Activated CD8-positive, alpha-beta T cell treated with anti-CD3 and anti-CD28 coated beads for 36 hours (primary cell): ENCODE measurements around the gene BLOC1S4. TPM values are rescaled to one million over a fixed set of nuclear protein-coding genes. Genes with fewer than 3 reads are reported as not detected.
A peak's percentile ranks its signal among the peaks of the same experiment; 100 is the strongest.

Experiments used
- ATAC-seq: fragments of 200-7000 bp; cut with Tn5 transposase; one replicate; pipeline ENCODE4 v1.10.0; 2021; ENCODE audit warnings: mild to moderate bottlenecking, moderate library complexity
- CTCF ChIA-PET: fragments of 350-600 bp; sonication (Branson Sonifier 250); formaldehyde crosslinking; loops from one replicate; lab custom pipeline; 2021; ENCODE audit warnings: antibody characterized with exemption; lab: Charles Lee
- POLR2A ChIA-PET: fragments of 350-600 bp; sonication (Branson Sonifier 250); formaldehyde crosslinking; loops from one replicate; lab custom pipeline; 2021; ENCODE audit warnings: antibody characterized with exemption; lab: Charles Lee
- DNase-seq: peaks from one replicate; pipeline ENCODE4 v3.0.0-alpha.2; 2020
- H3K27ac Mint-ChIP-seq: one replicate; pipeline ENCODE4 v1.8.0; 2021; ENCODE audit warnings: mild to moderate bottlenecking, mixed read lengths
- H3K27me3 Mint-ChIP-seq: one replicate; pipeline ENCODE4 v1.8.0; 2021; ENCODE audit warnings: mixed read lengths
- H3K36me3 Mint-ChIP-seq: one replicate; pipeline ENCODE4 v1.8.0; 2021; ENCODE audit warnings: low read depth, mixed read lengths
- H3K4me1 Mint-ChIP-seq: one replicate; pipeline ENCODE4 v1.8.0; 2021; ENCODE audit warnings: low read depth, mixed read lengths
- H3K4me3 Mint-ChIP-seq: one replicate; pipeline ENCODE4 v1.8.0; 2021; ENCODE audit warnings: mild to moderate bottlenecking, moderate library complexity, mixed read lengths
- H3K9me3 Mint-ChIP-seq: one replicate; pipeline ENCODE4 v1.8.0; 2021; ENCODE audit warnings: mixed read lengths
- intact Hi-C: fragments of 100-400 bp; cut with micrococcal nuclease; formaldehyde crosslinking; loops from one replicate; pipeline ENCODE4 v1.10.0; 2022
- total RNA-seq, 2 experiments: library from RNA; stranded (reverse); gene quantifications; one replicate each; pipeline ENCODE4 v1.2.3, GENCODE V29; 2021
- TF ChIP-seq, protein P1 (sequence below): fragments of 200-600 bp; IDR thresholded peaks from one replicate; pipeline ENCODE4 v1.8.0; 2022; ENCODE audit warnings: antibody characterized with exemption, mild to moderate bottlenecking

The BLOC1S4 gene
- total RNA-seq, 2 experiments from 2014 or later, result 19.1 to 21.8 TPM

- ChIA-PET CTCF (interaction anchor here (0.7 to 6.3 kb wide), 20 partner anchors 9 to 200 kb away, joined by 3 to 102 read pairs (median 7); partner anchors contain the start of genes BLOC1S4, MAN2B2, MRFAP1 and MRFAP1L1), POLR2A (interaction anchor here (0.6 to 6.0 kb wide), 38 partner anchors 8 to 1265 kb away, joined by 3 to 75 read pairs (median 4); partner anchors contain the start of genes BLOC1S4, KIAA0232, MRFAP1 and MRFAP1L1)
- peak overlapping the region; percentile 99 for H3K27ac Mint-ChIP-seq
- H3K9me3 Mint-ChIP-seq, result no peaks in the 10 kb centered on the region
- peak overlapping the region; percentile 90 for H3K4me3 Mint-ChIP-seq
- H3K36me3 Mint-ChIP-seq, result peaks cover 44% of the 10 kb centered on the region
- H3K4me1 Mint-ChIP-seq, result peaks cover 42% of the 10 kb centered on the region
- TF ChIP-seq, protein P1, sequence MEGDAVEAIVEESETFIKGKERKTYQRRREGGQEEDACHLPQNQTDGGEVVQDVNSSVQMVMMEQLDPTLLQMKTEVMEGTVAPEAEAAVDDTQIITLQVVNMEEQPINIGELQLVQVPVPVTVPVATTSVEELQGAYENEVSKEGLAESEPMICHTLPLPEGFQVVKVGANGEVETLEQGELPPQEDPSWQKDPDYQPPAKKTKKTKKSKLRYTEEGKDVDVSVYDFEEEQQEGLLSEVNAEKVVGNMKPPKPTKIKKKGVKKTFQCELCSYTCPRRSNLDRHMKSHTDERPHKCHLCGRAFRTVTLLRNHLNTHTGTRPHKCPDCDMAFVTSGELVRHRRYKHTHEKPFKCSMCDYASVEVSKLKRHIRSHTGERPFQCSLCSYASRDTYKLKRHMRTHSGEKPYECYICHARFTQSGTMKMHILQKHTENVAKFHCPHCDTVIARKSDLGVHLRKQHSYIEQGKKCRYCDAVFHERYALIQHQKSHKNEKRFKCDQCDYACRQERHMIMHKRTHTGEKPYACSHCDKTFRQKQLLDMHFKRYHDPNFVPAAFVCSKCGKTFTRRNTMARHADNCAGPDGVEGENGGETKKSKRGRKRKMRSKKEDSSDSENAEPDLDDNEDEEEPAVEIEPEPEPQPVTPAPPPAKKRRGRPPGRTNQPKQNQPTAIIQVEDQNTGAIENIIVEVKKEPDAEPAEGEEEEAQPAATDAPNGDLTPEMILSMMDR, result no peak
- ATAC-seq (peak; percentile 81), DNase-seq (peak; percentile 95)
- intact Hi-C loops, result loop anchor here (2.0 to 5.0 kb wide), 2 partner anchors 17 to 33 kb away; partner anchors contain the start of gene MRFAP1L1
- no peaks in the 10 kb centered on the region for H3K27me3 Mint-ChIP-seq
Observed at GRCh38 chr4:6673660-6674499, 42.1 kb upstream of the BLOC1S4 start.

GRCh38 chr4:6674500-6675149 lies 41.3 kb upstream of the BLOC1S4 start:
- CTCF ChIA-PET, result interaction anchor here (0.6 to 6.3 kb wide), 21 partner anchors 8 to 394 kb away, joined by 3 to 102 read pairs (median 7); partner anchors contain the start of genes BLOC1S4, MAN2B2, MRFAP1 and MRFAP1L1
- Mint-ChIP-seq H3K4me1 (peaks cover 46% of the 10 kb centered on the region), H3K9me3 (peaks cover 3% of the 10 kb centered on the region), H3K36me3 (peaks cover 51% of the 10 kb centered on the region), H3K27ac (peak overlapping the region; percentile 99), H3K4me3 (peak overlapping the region; percentile 90), H3K27me3 (no peaks in the 10 kb centered on the region)
- DNase-seq (peak; percentile 84), ATAC-seq (peak; percentile 53)
- TF ChIP-seq, protein P1, result peak; percentile 77
- POLR2A ChIA-PET, result interaction anchor here (0.6 to 6.0 kb wide), 25 partner anchors 9 to 1264 kb away, joined by 3 to 75 read pairs (median 5); partner anchors contain the start of genes BLOC1S4, KIAA0232, MRFAP1 and MRFAP1L1
- intact Hi-C loops, result loop anchor here (2.0 to 5.0 kb wide), 3 partner anchors 16 to 43 kb away; partner anchors contain the start of genes BLOC1S4 and MRFAP1L1

- TF ChIP-seq, protein P1, result no peak
- Mint-ChIP-seq H3K9me3 (peaks cover 4% of the 10 kb centered on the region), H3K36me3 (peaks cover 71% of the 10 kb centered on the region), H3K4me3 (peak overlapping the region; percentile 90), H3K27me3 (no peaks in the 10 kb centered on the region), H3K27ac (peak overlapping the region; percentile 99), H3K4me1 (peaks cover 53% of the 10 kb centered on the region)
- intact Hi-C loops, result loop anchor here (5.0 kb wide), 1 partner anchor 40 kb away; the partner anchor contains the start of gene BLOC1S4
- CTCF ChIA-PET, result interaction anchor here (1.6 to 6.3 kb wide), 5 partner anchors 11 to 197 kb away, joined by 3 to 102 read pairs (median 39); no protein-coding TSS in a partner anchor
- POLR2A ChIA-PET, result interaction anchor here (0.9 to 6.0 kb wide), 5 partner anchors 13 to 40 kb away, joined by 3 to 75 read pairs (median 26); partner anchors contain the start of genes BLOC1S4, MRFAP1L1 and S100P
- ATAC-seq (no peak), DNase-seq (no peak)
Observed at GRCh38 chr4:6676722-6677558, 39.0 kb upstream of the BLOC1S4 start.

GRCh38 chr4:6680372-6681034 lies 35.5 kb upstream of the BLOC1S4 start:
- DNase-seq (no peak), ATAC-seq (no peak)
- Mint-ChIP-seq H3K9me3 (peaks cover 4% of the 10 kb centered on the region), H3K27ac (no peak overlapping the region), H3K27me3 (no peaks in the 10 kb centered on the region), H3K36me3 (peaks cover 58% of the 10 kb centered on the region), H3K4me1 (peaks cover 49% of the 10 kb centered on the region), H3K4me3 (no peak overlapping the region)
- intact Hi-C loops, result no loop called here
- ChIA-PET POLR2A (interaction anchor here (1.0 to 1.7 kb wide), 2 partner anchors 9 to 36 kb away, joined by 3 to 8 read pairs; partner anchors contain the start of gene BLOC1S4), CTCF (interaction anchor here (1.2 to 2.7 kb wide), 11 partner anchors 9 to 38 kb away, joined by 3 to 9 read pairs (median 5); no protein-coding TSS in a partner anchor)
- TF ChIP-seq, protein P1, result peak; percentile 26
